HG03060 (cell line): Measurements from ENCODE around the gene ADAD2.

ENCODE experiments used
- ATAC-seq: cut with Tn5 transposase; IDR thresholded peaks from one replicate; pipeline ENCODE4 v1.9.1; 2021; ENCODE audit warnings: low read depth, moderate number of reproducible peaks; ENCODE audit not compliant: unreplicated experiment

The ADAD2 gene

GRCh38 chr16:84220851-84221250, 29.9 kb downstream of the ADAD2 start:
- ATAC-seq, result no peak

- ATAC-seq, result no peak
Measured at GRCh38 chr16:84223456-84223855, 32.5 kb downstream of the ADAD2 start.

GRCh38 chr16:84224554-84224953, 33.6 kb downstream of the ADAD2 start:
- ATAC-seq, result no peak

- no peak for ATAC-seq
Measured at GRCh38 chr16:84225126-84225525, 34.2 kb downstream of the ADAD2 start.

- ATAC-seq, result no peak
Measured at GRCh38 chr16:84225571-84225970, 34.6 kb downstream of the ADAD2 start.

GRCh38 chr16:84226026-84226425, 35.1 kb downstream of the ADAD2 start:
- ATAC-seq, result no peak

- ATAC-seq, result no peak
Measured at GRCh38 chr16:84227548-84227947, 36.6 kb downstream of the ADAD2 start.

GRCh38 chr16:84228256-84228838, 37.4 kb downstream of the ADAD2 start:
- no peak for ATAC-seq

GRCh38 chr16:84229471-84229870, 38.5 kb downstream of the ADAD2 start:
- ATAC-seq, result no peak

GRCh38 chr16:84232060-84232459, 41.1 kb downstream of the ADAD2 start:
- ATAC-seq, result no peak

- no peak for ATAC-seq
Measured at GRCh38 chr16:84232969-84233368, 42.0 kb downstream of the ADAD2 start.

- ATAC-seq, result no peak
Measured at GRCh38 chr16:84233748-84234147, 42.8 kb downstream of the ADAD2 start.

GRCh38 chr16:84234321-84235241, 43.6 kb downstream of the ADAD2 start:
- no peak for ATAC-seq

- ATAC-seq, result no peak
Measured at GRCh38 chr16:84236671-84237070, 45.7 kb downstream of the ADAD2 start.

- no peak for ATAC-seq
Measured at GRCh38 chr16:84237994-84238750, 47.2 kb downstream of the ADAD2 start.

- ATAC-seq, result no peak
Measured at GRCh38 chr16:84239141-84239769, 48.3 kb downstream of the ADAD2 start.

- no peak for ATAC-seq
Measured at GRCh38 chr16:84239909-84240308, 49.0 kb downstream of the ADAD2 start, which contains the start of gene KCNG4. Gene KCNG4 (minus strand): TSS chr16:84240012. CDS start chr16:84237485, 2,527 bp downstream.

GRCh38 chr16:84240455-84240854, 49.5 kb downstream of the ADAD2 start:
- ATAC-seq, result no peak

- no peak for ATAC-seq
Measured at GRCh38 chr16:84241778-84242177, 50.8 kb downstream of the ADAD2 start.

- no peak for ATAC-seq
Measured at GRCh38 chr16:84242839-84243238, 51.9 kb downstream of the ADAD2 start.

- ATAC-seq, result no peak
Measured at GRCh38 chr16:84243732-84244131, 52.8 kb downstream of the ADAD2 start.
